Calu3 (cell line): ENCODE measurements around the gene RHBDL1. TPM values are rescaled to one million over a fixed set of nuclear protein-coding genes. Genes with fewer than 3 reads are reported as not detected.

Experiments
- BruUV-seq: library from RNA; stranded (reverse); fragments of 400-500 nt; replicated peaks from 2 replicates; lab custom pipeline; 2021; lab: Mats Ljungman, UMichigan
- CTCF ChIA-PET: fragments of 300-600 bp; sonication (Branson Sonifier 250); formaldehyde crosslinking; loops from one replicate; lab custom pipeline; 2022; ENCODE audit warnings: antibody characterized with exemption; lab: Charles Lee
- DNase-seq: peaks from one replicate; pipeline ENCODE4 v3.0.0; 2022
- H3K27ac Mint-ChIP-seq: one replicate; pipeline ENCODE4 v1.8.0; 2022; ENCODE audit warnings: mixed read lengths; ENCODE audit not compliant: unreplicated experiment
- H3K27me3 Mint-ChIP-seq: one replicate; pipeline ENCODE4 v1.8.0; 2022; ENCODE audit warnings: mixed read lengths; ENCODE audit not compliant: unreplicated experiment
- H3K36me3 Mint-ChIP-seq: one replicate; pipeline ENCODE4 v1.8.0; 2022; ENCODE audit warnings: mild to moderate bottlenecking, moderate library complexity, mixed read lengths; ENCODE audit not compliant: insufficient read depth, unreplicated experiment
- H3K4me1 Mint-ChIP-seq: one replicate; pipeline ENCODE4 v1.8.0; 2022; ENCODE audit warnings: mild to moderate bottlenecking, low read depth, mixed read lengths; ENCODE audit not compliant: unreplicated experiment
- H3K4me3 Mint-ChIP-seq: one replicate; pipeline ENCODE4 v1.8.0; 2022; ENCODE audit warnings: mild to moderate bottlenecking, low read depth, moderate library complexity, mixed read lengths; ENCODE audit not compliant: unreplicated experiment
- H3K9me3 Mint-ChIP-seq: one replicate; pipeline ENCODE4 v1.8.0; 2022; ENCODE audit warnings: low read depth, mixed read lengths; ENCODE audit not compliant: unreplicated experiment
- intact Hi-C: fragments of 100-400 bp; cut with micrococcal nuclease; formaldehyde crosslinking; loops from one replicate; pipeline ENCODE4 v1.10.0; 2022; ENCODE audit not compliant: unreplicated experiment
- total RNA-seq: library from RNA; stranded (reverse); gene quantifications from 2 replicates; pipeline ENCODE4 v1.2.3, GENCODE V29; 2022
- TF ChIP-seq, protein P1 (sequence below): fragments of 200-600 bp; IDR thresholded peaks from one replicate; pipeline ENCODE4 v1.8.0; 2022; ENCODE audit warnings: antibody characterized with exemption; ENCODE audit not compliant: unreplicated experiment

RHBDL1 gene
- total RNA-seq, 1 experiment from 2014 or later, result 2.6 TPM

DNA sequence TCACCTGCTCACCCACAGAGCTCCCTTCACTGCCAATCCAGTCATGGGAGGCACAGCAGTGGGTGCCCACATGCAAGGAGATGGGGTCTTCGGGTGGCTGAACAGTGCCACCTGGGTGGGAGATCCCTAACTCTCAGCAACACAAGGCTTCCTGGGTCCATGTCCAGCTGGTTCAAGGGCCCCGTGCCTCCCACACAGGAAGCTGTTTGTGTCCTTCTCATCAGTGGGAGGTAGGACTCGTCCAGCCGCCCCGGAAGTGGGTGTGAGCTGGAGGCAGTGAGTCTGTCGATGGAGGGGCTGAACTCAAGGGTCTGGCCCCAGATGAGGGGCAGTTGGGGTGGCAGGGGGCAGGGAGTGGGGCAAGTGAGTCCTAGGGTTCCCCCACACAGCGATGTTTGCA is 28.6 kb downstream of the RHBDL1 start:
- intact Hi-C loops, result no loop called here
- H3K27ac Mint-ChIP-seq, result no peak overlapping the region
- H3K4me3 Mint-ChIP-seq, result no peak overlapping the region
- CTCF ChIA-PET, result no interaction called here
- no TSS peak for BruUV-seq
- peaks cover 6% of the 10 kb centered on the region for H3K4me1 Mint-ChIP-seq
- no peak for DNase-seq
- TF ChIP-seq, protein P1, sequence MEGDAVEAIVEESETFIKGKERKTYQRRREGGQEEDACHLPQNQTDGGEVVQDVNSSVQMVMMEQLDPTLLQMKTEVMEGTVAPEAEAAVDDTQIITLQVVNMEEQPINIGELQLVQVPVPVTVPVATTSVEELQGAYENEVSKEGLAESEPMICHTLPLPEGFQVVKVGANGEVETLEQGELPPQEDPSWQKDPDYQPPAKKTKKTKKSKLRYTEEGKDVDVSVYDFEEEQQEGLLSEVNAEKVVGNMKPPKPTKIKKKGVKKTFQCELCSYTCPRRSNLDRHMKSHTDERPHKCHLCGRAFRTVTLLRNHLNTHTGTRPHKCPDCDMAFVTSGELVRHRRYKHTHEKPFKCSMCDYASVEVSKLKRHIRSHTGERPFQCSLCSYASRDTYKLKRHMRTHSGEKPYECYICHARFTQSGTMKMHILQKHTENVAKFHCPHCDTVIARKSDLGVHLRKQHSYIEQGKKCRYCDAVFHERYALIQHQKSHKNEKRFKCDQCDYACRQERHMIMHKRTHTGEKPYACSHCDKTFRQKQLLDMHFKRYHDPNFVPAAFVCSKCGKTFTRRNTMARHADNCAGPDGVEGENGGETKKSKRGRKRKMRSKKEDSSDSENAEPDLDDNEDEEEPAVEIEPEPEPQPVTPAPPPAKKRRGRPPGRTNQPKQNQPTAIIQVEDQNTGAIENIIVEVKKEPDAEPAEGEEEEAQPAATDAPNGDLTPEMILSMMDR, result no peak
- H3K27me3 Mint-ChIP-seq, result peaks cover 90% of the 10 kb centered on the region
- H3K9me3 Mint-ChIP-seq, result no peaks in the 10 kb centered on the region
- peaks cover 9% of the 10 kb centered on the region for H3K36me3 Mint-ChIP-seq

DNA sequence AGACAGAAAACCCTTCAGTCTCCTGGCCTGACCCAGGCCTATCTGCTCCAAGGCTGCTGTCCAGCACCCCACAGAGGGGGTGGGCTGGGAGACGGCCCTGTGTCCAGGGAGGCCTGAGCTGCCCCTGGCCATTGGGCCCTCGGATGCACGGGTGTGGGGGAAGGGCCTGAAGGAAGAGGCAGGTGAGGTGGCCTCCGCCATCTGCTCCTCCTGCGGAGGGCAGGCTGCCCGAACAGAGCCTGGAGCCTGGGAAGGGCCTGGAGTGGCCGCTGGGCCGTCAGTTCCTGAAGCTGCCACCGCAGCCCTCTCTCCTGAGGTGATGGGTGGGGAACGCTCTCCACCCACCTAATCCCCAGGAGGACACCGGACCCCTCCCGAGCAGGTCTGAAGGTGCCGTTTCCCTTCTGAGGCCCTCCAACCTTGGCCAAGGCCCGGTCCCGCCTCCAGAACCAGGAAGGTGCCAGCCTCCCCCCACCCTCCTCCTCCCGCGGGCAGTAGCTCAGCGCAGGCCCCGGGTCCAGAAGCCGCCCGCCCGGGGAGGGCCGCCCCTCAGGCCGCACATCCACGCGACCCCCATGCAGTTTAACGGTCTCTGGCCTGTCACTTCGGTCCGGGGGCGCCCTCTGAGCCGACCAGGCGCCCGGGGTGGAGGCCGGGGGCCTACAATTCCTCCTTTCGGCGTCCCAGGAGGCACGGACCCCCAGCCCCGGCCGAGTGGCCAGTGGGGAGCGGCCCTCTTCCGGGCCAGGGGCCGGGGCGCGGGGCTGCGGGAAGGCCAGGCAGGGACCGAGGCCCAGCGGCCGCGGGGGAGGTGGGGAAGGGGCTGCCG is 29.3 kb downstream of the RHBDL1 start:
- H3K36me3 Mint-ChIP-seq, result peaks cover 9% of the 10 kb centered on the region
- peaks cover 6% of the 10 kb centered on the region for H3K4me1 Mint-ChIP-seq
- no peaks in the 10 kb centered on the region for H3K9me3 Mint-ChIP-seq
- intact Hi-C loops, result no loop called here
- TF ChIP-seq, protein P1, result no peak
- H3K27me3 Mint-ChIP-seq, result peaks cover 90% of the 10 kb centered on the region
- no TSS peak for BruUV-seq
- no peak for DNase-seq
- CTCF ChIA-PET, result interaction anchor here (0.5 kb wide), 1 partner anchor 260 kb away, joined by 7 read pairs; no protein-coding TSS in a partner anchor
- H3K4me3 Mint-ChIP-seq, result no peak overlapping the region
- H3K27ac Mint-ChIP-seq, result no peak overlapping the region

DNA sequence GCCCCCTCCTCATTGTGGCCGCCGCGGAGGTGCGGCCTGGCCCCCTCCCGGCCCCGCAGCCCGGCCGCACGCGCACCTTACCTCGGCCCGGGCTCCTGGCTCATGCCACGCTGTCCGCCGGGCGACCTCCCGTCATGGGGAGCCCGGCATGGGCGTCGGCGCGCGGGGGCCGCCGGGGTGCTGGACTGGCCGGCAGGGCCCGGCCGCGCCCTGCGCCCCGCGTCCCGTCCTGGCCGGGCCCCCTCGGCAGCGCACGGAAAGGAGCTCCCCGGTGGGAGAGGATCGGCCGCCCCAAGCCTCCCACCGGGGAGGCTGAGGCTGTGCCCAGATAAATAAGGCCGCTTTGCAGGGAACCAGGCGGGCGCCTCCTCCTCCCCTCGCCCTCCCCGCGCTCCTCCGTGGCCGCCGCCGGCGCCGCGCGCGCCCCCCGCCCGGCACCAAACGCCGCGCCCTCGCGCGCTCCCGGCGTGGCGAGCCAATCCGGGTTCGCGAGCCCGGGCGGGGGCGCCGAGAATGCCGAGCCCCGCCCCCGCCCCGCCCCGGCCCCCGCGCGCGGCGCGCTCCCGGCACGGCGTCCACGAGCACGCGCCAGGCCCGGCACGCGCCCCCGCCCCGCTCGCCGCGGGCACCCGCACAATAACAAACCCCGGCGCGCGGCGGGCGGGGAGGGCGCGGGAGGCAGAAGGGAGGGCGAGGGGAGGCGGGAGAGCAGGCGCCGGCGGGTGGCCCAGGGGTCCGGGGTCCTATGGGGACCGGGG is 30.1 kb downstream of the RHBDL1 start, which contains the start of gene FBXL16:
Gene FBXL16 (minus strand): TSS at position 371 of the 758 bp plus-strand sequence. CDS start 8,396 bp downstream, outside the sequence.
- Mint-ChIP-seq H3K4me1 (peaks cover 6% of the 10 kb centered on the region), H3K27me3 (peaks cover 90% of the 10 kb centered on the region), H3K9me3 (no peaks in the 10 kb centered on the region), H3K27ac (no peak within 1 kb of the TSS), H3K4me3 (no peak within 1 kb of the TSS), H3K36me3 (peaks cover 9% of the 10 kb centered on the region)
- DNase-seq, result no peak
- intact Hi-C loops, result no loop called here
- CTCF ChIA-PET, result interaction anchor here (0.5 kb wide), 1 partner anchor 259 kb away, joined by 7 read pairs; no protein-coding TSS in a partner anchor
- TF ChIP-seq, protein P1, result no peak
- BruUV-seq, result no TSS peak

DNA sequence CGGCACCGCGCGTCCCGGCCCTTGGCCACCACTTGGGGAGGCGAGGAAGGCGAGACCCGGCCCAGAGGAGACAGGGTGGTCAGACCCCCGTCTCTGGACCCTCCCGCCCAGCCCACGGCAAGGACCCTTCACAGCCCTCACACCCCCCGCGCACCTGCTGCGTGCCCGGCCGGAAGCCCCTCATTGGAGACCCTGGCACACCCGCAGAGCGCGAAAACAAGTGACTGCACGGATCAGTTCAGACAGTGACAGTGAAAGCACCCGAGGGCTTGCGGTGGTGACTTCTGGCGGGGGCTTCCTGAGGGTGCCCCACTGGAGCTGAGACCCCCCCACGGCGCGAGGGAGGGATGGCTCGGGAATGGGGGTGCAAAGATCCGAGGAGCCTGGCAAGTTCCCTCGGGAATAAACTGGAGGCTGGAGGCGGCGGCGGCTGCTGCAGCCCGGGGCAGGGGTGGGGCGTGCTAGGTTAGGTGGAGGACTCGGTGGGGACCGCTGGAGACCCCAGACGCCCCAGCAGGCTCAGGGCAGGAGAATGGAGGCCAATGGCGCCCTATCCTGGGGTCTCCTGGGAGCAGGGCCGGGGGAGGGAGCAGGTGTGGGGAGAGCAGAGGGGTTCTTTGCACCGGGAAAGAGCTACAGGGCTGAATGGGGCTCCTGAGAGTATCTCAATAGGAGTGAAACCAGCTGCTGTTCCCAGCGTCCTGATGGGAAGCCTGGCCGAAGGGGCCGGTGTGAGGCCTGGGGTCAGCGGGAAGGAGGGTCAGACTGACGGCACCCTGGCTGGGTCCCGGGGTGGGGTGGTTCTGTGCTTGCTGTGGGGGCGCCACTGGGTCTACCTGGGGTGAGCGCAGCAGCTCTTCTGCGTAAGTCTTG is 31.0 kb downstream of the RHBDL1 start:
- TF ChIP-seq, protein P1, result no peak
- DNase-seq, result no peak
- Mint-ChIP-seq H3K36me3 (peaks cover 9% of the 10 kb centered on the region), H3K27me3 (peaks cover 91% of the 10 kb centered on the region), H3K9me3 (no peaks in the 10 kb centered on the region), H3K4me1 (peaks cover 6% of the 10 kb centered on the region), H3K27ac (no peak overlapping the region), H3K4me3 (no peak overlapping the region)
- intact Hi-C loops, result no loop called here
- CTCF ChIA-PET, result interaction anchor here (0.5 to 1.4 kb wide), 3 partner anchors 11 to 80 kb away, joined by 3 to 4 read pairs (median 3); partner anchors contain the start of gene CIAO3
- BruUV-seq, result no TSS peak
